Uterus (tissue), 4 donors: ENCODE data around the gene IL1R1. TPM values are rescaled to one million over a fixed set of nuclear protein-coding genes. Genes with fewer than 3 reads are reported as not detected.

Experiments used
- DNase-seq, 2 donors: peaks; one replicate each; pipeline ENCODE4 v3.0.0-alpha.2; 2019 to 2020
- H3K27ac ChIP-seq, 2 donors: fragments of 200-600 bp; sonication (generic); 1 replicate in 1 of 2; 2 replicates in 1 of 2; pipeline ENCODE4 v1.5.1; 2016 to 2018
- H3K27me3 ChIP-seq, 2 donors: fragments of 200-600 bp; sonication (generic); one replicate each; pipeline ENCODE4 v1.5.1; 2018 to 2019; ENCODE audit warnings: control low read depth in 1 of 2
- H3K36me3 ChIP-seq, 2 donors: fragments of 200-600 bp; sonication (generic); one replicate each; pipeline ENCODE4 v1.5.1; 2019; ENCODE audit warnings: control low read depth in 1 of 2
- H3K4me1 ChIP-seq, 2 donors: fragments of 200-600 bp; sonication (generic); one replicate each; pipeline ENCODE4 v1.5.1; 2018 to 2019; ENCODE audit warnings: control low read depth in 1 of 2
- H3K4me3 ChIP-seq, 2 donors: fragments of 200-600 bp; sonication (generic); 1 replicate in 1 of 2; 2 replicates in 1 of 2; pipeline ENCODE4 v1.5.1; 2018 to 2019; ENCODE audit warnings: mild to moderate bottlenecking in 1 of 2
- H3K9me3 ChIP-seq, 2 donors: fragments of 200-600 bp; sonication (generic); one replicate each; pipeline ENCODE4 v1.5.1; 2019; ENCODE audit warnings: control low read depth in 1 of 2
- CTCF ChIP-seq, 4 experiments: fragments of 200-600 bp in 2 of 4; fragments of 450-650 bp in 2 of 4; sonication (generic) in 2 of 4; IDR thresholded peaks; one replicate each; pipeline ENCODE4 v1.5.1; 2016 to 2019; ENCODE audit warnings: antibody characterized with exemption in 4 of 4, mild to moderate bottlenecking in 2 of 4, moderate library complexity in 1 of 4
- POLR2A ChIP-seq, 2 donors: fragments of 450-650 bp; IDR thresholded peaks; one replicate each; pipeline ENCODE4 v1.6.1; 2016; ENCODE audit warnings: antibody characterized with exemption in 2 of 2, mild to moderate bottlenecking in 1 of 2, moderate library complexity in 1 of 2
- intact Hi-C: fragments of 100-400 bp; cut with DNase I; formaldehyde crosslinking; loops from one replicate; pipeline ENCODE4 v1.15.1; 2023; ENCODE audit warnings: low total_unique reads
- total RNA-seq, 4 donors: library from RNA; depleted of rRNA in 3 of 4; stranded (reverse); fragments of >200 nt in 3 of 4; gene quantifications; one replicate each; pipeline versions ENCODE4 v1.1.0 to v1.2.4, GENCODE V29; 2014 to 2023
- donor health status: DM: yes; HTN: yes; CAD: no.

The IL1R1 gene
- total RNA-seq, 4 donors from 2014 or later = 43.8 to 94.9 (median 70.1) TPM

GRCh38 chr2:102185347-102185746 lies 42.8 kb downstream of the IL1R1 start:
- no peak for TF ChIP-seq POLR2A (IDR thresholded peaks at IDR 0.05)
- peak; percentile 24 to 44 (median 34) for TF ChIP-seq CTCF (IDR thresholded peaks at IDR 0.05)
- DNase-seq = no peak
- Histone ChIP-seq H3K27ac (no peak overlapping the region), H3K36me3 (no peaks in the 10 kb centered on the region), H3K4me3 (no peak overlapping the region), H3K4me1 (peaks cover 0 to 4% of the 10 kb centered on the region in 2 donors), H3K27me3 (no peaks in the 10 kb centered on the region), H3K9me3 (no peaks in the 10 kb centered on the region)
- intact Hi-C loops = no loop called here

GRCh38 chr2:102186791-102187495 lies 44.4 kb downstream of the IL1R1 start, which contains the start of gene IL1RL2:
Gene IL1RL2, plus strand, starts transcription at chr2:102187023. Its CDS starts 845 bp downstream, at chr2:102187868.
- peak within 1 kb of the TSS; percentile 32 to 60 for H3K27ac ChIP-seq
- no peaks in the 10 kb centered on the region for H3K36me3 ChIP-seq
- H3K4me3 ChIP-seq = peak within 1 kb of the TSS; percentile 40 to 41
- TF ChIP-seq CTCF (IDR thresholded peaks at IDR 0.05) (no peak), POLR2A (IDR thresholded peaks at IDR 0.05) (no peak)
- peaks cover 0 to 4% of the 10 kb centered on the region in 2 donors for H3K4me1 ChIP-seq
- DNase-seq = peak in 1 of 2 donors; percentile 37
- intact Hi-C loops = no loop called here
- no peaks in the 10 kb centered on the region for H3K9me3 ChIP-seq
- no peaks in the 10 kb centered on the region for H3K27me3 ChIP-seq

GRCh38 chr2:102187496-102188150 lies 45.1 kb downstream of the IL1R1 start:
- H3K4me1 ChIP-seq = peaks cover 0 to 4% of the 10 kb centered on the region in 2 donors
- H3K27ac ChIP-seq = peak overlapping the region; percentile 32 to 60
- TF ChIP-seq CTCF (IDR thresholded peaks at IDR 0.05) (peak; percentile 11 to 43 (median 28)), POLR2A (IDR thresholded peaks at IDR 0.05) (no peak)
- H3K27me3 ChIP-seq = no peaks in the 10 kb centered on the region
- no peaks in the 10 kb centered on the region for H3K36me3 ChIP-seq
- intact Hi-C loops = no loop called here
- no peaks in the 10 kb centered on the region for H3K9me3 ChIP-seq
- peak; percentile 24 to 50 for DNase-seq
- peak overlapping the region; percentile 40 to 41 for H3K4me3 ChIP-seq

GRCh38 chr2:102190430-102191107 lies 48.0 kb downstream of the IL1R1 start:
- DNase-seq = no peak
- intact Hi-C loops = no loop called here
- Histone ChIP-seq H3K9me3 (no peaks in the 10 kb centered on the region), H3K4me1 (peaks cover 0 to 4% of the 10 kb centered on the region in 2 donors), H3K36me3 (no peaks in the 10 kb centered on the region), H3K4me3 (no peak overlapping the region), H3K27ac (no peak overlapping the region), H3K27me3 (no peaks in the 10 kb centered on the region)
- TF ChIP-seq POLR2A (IDR thresholded peaks at IDR 0.05) = no peak
- TF ChIP-seq CTCF (IDR thresholded peaks at IDR 0.05) = no peak
